Stimulated activated CD8-positive, alpha-beta memory T cell treated with anti-CD3 and anti-CD28 coated beads, Interleukin-15, amount 100 ng/mL, for 4 hours (primary cell): ENCODE measurements around the gene HES5.

Source experiments
- DNase-seq, 2 donors: peaks; one replicate each; pipeline ENCODE4 v3.0.0-alpha.2; 2020; ENCODE audit warnings: low read depth in 2 of 2

Gene HES5

DNA sequence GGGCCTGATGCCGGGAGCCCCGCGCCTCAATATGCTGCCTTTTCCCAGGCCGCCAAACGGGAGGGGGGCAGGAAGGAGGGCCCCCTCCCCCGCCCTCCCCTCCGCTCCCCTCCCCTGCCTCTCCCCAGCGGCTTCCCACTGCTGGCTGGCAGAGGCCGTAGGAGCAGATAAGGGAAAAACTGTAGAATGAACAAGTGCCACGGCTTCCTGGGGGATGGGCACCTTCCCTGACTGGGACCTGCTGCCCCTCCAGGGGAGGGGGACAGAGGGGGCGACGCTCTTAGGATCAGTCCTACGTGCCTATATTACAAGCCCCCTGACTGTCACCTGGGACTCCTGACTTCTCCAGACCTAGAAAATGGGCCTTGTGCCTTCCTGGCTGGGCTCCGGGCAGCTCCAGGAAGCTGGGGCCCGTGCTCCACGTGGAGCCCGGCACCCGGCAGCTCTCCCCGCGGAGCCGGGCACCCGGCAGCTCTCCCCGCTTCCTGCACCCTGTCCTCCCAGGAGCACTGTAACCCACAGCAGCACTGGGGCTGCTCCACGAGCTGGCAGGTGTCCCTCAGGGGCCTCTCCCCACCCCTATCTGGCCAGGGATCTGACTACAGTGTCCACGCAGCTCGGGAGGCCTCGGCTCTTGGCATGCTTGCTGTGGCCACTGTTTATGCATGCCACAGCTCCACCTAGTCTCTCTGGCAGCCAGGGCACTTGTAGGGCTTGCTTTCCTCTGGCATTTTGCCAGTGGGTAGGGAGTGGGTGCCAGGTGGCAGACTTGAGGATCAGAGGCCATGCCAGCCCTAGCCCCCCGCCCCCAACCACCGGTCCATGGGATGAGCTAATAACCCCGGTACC is 674 bp upstream of the HES5 start:
- DNase-seq = no peak

DNA sequence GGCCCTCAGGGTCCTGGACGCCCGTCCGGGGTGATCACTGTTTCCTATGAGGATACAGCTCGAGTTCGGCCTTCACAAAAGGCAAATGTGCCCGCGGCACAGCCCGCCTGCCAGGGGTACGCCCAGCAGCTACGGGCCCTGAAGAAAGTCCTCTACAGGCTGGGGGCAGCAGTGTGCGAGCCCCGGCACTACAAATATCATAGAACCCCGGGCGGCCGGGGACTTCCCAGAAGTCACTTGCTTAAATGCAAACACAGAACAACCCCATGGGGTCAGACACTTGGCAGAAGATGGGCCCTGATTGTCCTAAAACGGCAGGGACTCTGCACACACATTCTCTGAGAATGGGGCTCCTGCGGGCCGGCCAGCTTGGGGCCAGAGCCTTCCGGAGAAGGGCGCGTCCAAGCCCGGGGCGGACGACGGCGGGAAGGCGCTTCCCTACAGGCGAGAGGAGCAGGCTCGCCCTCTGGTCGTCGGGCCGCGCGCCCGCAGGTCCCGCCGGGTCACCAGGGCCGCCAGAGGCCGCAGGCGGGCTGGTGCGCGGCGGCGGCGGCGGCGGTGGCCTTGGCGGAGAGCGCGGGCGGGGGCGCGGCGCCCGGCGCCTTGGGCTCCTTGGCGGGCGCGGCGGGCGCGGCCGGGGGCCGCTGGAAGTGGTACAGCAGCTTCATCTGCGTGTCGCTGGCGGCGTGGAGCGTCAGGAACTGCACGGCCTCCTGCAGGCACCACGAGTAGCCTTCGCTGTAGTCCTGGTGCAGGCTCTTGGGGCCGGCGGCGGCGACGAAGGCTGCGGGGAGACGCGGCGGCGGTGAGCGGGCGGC is 888 bp downstream of the HES5 start:
- peak in 1 of 2 donors; percentile 39 for DNase-seq

GRCh38 chr1:2528611-2528965 is 1.5 kb downstream of the HES5 start:
- no peak for DNase-seq

DNA sequence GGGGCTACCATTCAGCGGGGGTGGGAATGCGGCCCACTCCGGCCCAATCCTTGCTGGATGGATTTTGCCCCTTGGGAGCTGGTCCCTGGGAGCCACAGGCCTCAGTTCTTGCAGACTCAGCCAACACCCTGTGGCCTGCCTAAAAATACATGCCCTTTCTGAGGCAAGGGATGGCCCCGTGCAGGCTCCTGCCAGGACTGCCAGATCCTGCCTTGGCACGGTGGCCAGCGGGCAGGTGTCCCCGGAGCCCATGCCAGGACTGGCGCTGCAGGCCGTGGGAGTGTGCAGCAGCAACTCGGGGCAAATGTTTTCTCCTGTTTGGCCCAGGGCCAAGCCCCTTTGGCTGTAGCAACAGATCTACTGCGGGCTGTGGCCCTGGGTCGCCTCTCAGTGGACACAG is 2.0 kb downstream of the HES5 start:
- no peak for DNase-seq

GRCh38 chr1:2527556-2527860 is 2.6 kb downstream of the HES5 start:
- no peak for DNase-seq

DNA sequence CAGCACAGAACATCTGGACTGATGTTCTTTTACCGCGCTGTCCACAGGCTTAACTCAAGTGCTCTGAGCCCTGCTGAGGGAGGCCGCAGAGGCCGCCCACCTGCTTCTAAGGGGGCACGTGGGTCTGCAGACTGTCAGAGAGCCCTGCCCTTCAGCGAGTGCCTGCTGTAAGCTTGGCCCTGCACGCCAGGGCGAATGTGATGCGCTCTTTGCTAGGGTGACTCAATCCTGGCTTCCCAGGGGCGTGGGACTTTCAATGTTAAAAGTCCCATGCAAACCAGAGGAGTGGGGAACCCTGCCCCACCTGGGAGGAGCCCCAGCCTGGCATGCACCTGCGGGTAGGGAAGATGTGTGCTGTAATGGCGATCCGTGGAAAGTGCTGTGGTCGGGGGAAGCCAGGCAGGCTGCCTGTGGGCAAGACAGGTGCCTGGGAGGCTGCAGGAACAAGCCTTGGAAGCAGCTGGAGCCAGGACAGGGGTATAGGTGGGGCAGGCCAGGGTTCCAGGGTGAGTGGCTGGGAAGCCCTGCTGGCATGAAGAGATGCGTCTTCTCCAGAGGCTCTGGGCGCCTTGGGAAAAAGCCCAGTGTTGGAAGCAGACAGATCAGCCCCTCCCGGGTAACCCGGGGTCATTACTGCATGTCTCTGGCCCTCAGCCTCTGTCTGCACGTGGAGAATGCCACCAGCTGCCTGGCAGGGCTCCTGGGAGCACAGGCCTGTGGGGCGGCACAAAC is 3.1 kb downstream of the HES5 start:
- peak in 1 of 2 donors; percentile 32 for DNase-seq

GRCh38 chr1:2525920-2526823 is 3.9 kb downstream of the HES5 start, which contains the start of gene PANK4:
Gene PANK4 (minus strand): TSS chr1:2526596. CDS start chr1:2526587, 9 bp downstream.
- peak; percentile 78 to 79 for DNase-seq

- no peak for DNase-seq
Observed at GRCh38 chr1:2525572-2525919, 4.5 kb downstream of the HES5 start.

GRCh38 chr1:2523891-2524609 is 6.0 kb downstream of the HES5 start:
- no peak for DNase-seq

GRCh38 chr1:2523191-2523890 is 6.7 kb downstream of the HES5 start:
- no peak for DNase-seq

GRCh38 chr1:2522230-2522629 is 7.8 kb downstream of the HES5 start:
- DNase-seq = no peak

DNA sequence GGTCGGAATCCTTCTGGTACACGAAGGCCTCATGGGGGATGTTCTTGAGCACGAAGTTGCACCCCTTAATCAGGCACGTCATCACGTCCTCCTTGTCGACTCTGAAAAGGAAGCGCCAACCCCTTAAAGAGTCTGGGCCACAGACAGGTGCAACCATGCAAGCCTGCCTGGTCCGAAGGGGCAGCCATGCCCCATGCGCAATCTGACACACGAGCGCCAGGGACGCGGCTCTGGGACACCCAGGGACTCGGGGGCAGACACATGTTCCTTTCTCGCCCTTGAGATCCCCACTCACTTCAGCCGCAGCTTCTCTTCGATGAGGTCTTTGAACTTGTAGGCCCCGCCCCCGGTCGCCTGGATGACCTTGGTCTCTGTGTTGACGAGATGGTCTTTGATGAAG is 9.3 kb downstream of the HES5 start:
- DNase-seq = no peak

- DNase-seq = no peak
Observed at GRCh38 chr1:2520206-2520605, 9.9 kb downstream of the HES5 start.

- DNase-seq = no peak
Observed at GRCh38 chr1:2519729-2520128, 10.3 kb downstream of the HES5 start.

GRCh38 chr1:2519029-2519685 is 10.9 kb downstream of the HES5 start:
- DNase-seq = no peak

DNA sequence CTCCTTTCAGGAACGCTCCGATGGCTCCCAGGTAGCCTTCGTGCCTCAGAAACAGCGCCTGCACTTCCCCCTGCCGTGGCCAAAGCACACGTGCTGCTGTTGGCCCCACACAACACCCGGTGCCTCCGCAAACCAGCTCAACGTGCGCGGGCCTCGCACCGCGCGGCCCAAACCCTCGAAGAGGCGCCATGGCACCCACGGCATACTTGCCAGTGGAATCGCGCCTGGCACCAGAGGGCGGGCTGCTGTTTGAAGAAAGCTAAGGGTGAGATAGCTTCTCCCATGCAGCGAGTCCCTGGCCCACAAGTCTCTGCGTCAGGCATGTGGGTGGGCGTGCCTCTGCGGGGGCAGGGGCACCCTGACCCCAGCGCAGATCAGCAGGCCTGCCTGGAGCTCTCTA is 11.5 kb downstream of the HES5 start:
- DNase-seq = no peak

DNA sequence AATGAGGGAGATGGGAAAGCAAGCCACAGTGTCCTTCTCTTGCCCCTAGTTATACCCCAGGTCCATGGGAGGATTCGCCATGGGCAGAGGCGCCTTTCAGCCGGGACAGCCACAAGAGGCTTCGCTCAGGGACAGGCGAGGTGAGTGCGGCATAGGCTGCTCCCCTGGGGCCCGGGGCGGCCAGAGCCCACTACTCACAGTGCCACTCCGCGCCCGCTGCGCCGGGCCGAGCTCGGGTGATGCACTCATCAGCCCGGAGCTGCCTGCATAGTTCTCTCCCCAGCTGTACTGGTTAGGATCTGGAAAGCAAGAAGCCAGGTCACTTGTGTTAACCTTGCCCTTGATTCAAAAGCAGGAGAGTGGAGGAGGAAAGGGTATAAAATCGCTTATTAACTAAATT is 12.1 kb downstream of the HES5 start:
- no peak for DNase-seq

GRCh38 chr1:2516946-2517345 is 13.1 kb downstream of the HES5 start:
- DNase-seq = no peak

DNA sequence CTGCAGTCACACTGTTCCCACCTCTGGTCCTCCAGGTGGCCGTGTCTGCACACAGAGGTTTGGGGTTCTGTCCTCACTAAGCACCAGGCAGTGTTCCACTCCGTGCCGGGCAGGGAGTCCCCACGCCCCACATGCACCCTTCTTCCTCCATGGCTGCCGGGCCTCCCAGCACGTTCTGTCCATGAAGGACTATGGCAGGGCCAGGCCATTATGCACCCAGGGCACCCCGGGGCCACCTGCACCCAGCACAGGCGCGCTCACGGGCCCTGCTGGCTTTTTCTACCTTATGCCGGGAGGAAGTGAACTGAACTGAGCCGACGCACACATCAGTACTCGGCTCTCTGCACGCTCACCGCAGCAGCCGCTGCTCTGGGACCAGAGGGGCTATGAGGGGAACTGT is 13.9 kb downstream of the HES5 start:
- no peak for DNase-seq

GRCh38 chr1:2515763-2516080 is 14.3 kb downstream of the HES5 start:
- no peak for DNase-seq
